Hepatocyte (in vitro differentiated cells): ENCODE measurements around the gene OR10P1.
A peak's percentile ranks its signal among the peaks of the same experiment; 100 is the strongest.

ENCODE experiments used
- CTCF ChIP-seq: fragments of 200-600 bp; sonication (generic); IDR thresholded peaks from 2 replicates; pipeline ENCODE4 v1.5.1; 2016; ENCODE audit warnings: antibody characterized with exemption, mild to moderate bottlenecking; ENCODE audit not compliant: poor library complexity
- EZH2 ChIP-seq: fragments of 200-600 bp; sonication (generic); IDR thresholded peaks from 2 replicates; pipeline ENCODE4 v1.6.1; 2016; ENCODE audit warnings: antibody characterized with exemption, mild to moderate bottlenecking, borderline replicate concordance

- TF ChIP-seq CTCF (peak; percentile 49), EZH2 (no peak)
Measured at GRCh38 chr12:55681142-55682077, 44.7 kb downstream of the OR10P1 start.
